EL (cell line): ENCODE results near the gene PROS1.
"Not testable (repeated sequence)": the region's sequence is repeated elsewhere in the genome, so short reads cannot be mapped to it uniquely, and the experiment has no call there.

Experiments
- DNase-seq: peaks from one replicate; pipeline ENCODE4 v3.0.0-alpha.2; 2016

PROS1 gene

DNA sequence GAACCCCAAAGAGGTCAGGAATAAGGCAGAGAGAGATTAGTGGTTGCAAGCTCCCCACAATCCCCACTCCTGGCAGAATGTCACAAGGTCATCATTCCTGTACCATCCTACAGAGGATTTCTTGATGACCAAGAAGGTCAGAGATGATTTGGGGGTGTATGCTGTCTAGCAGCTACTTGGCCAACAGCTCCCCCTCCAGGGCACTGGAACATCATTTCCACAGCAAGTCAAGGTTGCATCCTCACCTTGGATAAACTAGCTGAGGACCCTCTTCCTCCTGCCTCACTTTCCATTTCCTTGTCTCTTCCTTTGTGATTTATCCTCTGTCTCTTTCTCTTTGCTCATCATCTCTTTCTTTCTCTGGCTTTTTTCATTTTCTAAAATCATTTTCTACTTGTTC is 106.3 kb downstream of the PROS1 start:
- DNase-seq = no peak

DNA sequence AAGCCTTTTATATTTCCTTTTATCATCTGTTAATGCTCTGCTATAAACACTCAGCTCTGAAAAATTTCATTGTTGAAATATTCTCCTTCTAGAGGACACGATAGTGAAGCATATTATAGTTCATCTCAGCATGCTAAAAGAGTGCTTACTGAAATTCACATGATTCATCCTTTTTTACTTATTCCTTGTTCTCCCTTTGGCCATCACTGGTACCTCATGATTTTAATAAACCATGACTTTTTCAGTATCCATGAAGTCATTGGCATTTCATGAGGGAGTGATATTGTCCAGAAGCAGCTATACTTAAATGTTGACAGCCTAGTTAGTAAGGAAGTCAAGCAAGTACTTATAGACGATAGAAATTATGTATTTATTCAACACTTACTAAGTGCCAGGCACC is 112.7 kb downstream of the PROS1 start:
- no peak for DNase-seq

DNA sequence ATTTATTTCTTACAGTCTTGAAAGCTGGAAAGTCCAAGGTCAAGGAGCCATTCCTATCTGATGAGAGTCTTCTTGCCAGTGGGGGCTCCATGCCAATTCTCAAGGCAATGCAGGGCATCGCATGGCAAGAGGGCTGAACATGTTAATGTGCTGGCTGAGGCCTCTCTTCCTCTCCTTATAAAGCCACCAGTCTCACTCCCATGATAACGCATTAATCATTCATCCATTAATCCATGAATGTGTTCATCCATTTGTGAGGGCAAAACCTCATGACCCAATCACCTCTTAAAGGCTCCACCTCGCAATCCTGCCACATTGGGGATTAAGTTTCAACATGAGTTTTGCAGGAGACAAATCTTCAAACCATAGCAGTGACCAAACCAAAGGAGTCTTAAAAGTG is 118.3 kb downstream of the PROS1 start:
- no peak for DNase-seq

DNA sequence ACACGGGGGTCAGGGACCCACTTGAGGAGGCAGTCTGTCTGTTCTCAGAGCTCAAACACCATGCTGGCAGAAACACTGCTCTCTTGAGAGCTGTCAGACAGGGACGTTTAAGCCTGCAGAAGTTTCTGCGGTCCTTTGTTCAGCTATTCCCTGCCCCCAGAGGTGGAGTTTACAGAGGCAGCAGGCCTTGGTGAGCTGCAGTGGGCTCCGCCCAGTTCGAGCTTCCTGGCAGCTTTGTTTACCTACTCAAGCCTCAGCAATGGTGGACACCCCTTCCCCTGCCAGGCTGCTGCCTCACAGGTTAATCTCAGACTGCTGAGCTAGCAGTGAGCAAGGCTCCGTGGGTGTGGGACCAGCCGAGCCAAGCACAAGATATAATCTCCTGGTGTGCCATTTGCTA is 121.5 kb downstream of the PROS1 start:
- not testable (repeated sequence) for DNase-seq

DNA sequence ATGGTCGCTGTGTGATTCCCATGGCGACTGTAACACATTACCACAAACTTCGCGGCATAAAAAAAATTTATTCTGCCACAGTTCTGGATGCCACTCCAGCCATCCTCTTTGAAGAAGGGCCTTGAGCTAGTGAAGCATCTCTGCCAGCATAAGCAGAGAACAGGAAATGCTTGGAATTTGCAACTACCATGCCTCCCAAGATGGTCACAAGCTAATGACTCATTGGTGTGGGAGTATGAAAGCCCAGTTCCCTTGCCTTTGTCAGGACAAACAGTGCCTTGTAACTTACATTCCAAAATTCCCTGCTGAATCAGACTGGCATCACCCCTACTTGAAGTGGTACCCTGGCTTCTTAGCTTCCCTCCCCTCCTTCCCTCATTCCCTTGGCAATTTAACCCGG is 129.7 kb downstream of the PROS1 start:
- DNase-seq = peak; percentile 89

DNA sequence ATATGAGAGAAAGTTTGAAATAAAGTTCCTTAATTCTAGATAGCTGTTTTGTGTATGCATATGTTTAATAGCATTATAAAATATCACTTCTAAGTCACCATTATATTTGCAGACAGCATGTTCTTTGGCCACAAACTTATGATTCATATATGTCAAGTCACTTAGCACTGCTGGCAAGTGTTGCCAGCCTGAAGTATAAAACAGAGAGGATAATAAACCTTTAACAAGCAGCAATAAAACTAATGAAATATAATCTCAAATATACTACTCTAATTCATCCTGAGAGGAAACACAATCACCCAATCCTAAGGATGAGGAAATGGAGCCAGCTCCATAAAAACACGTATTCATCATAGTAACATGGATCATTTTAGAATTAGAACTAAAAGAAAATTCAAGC is 134.5 kb downstream of the PROS1 start:
- DNase-seq = not testable (repeated sequence)
